MM.1S (cell line): ENCODE results near the gene RRP7A.

Experiments
- DNase-seq: peaks from one replicate; pipeline ENCODE4 v3.0.0-alpha.2; 2015
- H2AFZ ChIP-seq: fragments of 300-600 bp; sonication (generic); 2 replicates; pipeline ENCODE4 v1.6.0; 2016; ENCODE audit warnings: antibody characterized with exemption, low read length
- H3F3A ChIP-seq: fragments of 300-600 bp; sonication (generic); 2 replicates; pipeline ENCODE4 v1.6.1; 2016; ENCODE audit warnings: mild to moderate bottlenecking, antibody characterized with exemption, low read length, moderate library complexity, mixed read lengths; ENCODE audit not compliant: insufficient read depth
- H3K27ac ChIP-seq: fragments of 300-600 bp; sonication (generic); 2 replicates; pipeline ENCODE4 v1.5.1; 2016; ENCODE audit warnings: mild to moderate bottlenecking, low read length
- H3K27me3 ChIP-seq: fragments of 300-600 bp; sonication (generic); replicated peaks from 2 replicates; pipeline ENCODE4 v1.6.0; 2016; ENCODE audit warnings: low read length; ENCODE audit not compliant: insufficient read depth
- H3K36me3 ChIP-seq: fragments of 300-600 bp; sonication (generic); replicated peaks from 2 replicates; pipeline ENCODE4 v1.6.1; 2016; ENCODE audit warnings: mild to moderate bottlenecking, low read length, mixed read lengths; ENCODE audit not compliant: insufficient read depth
- H3K4me1 ChIP-seq: fragments of 300-600 bp; sonication (generic); 2 replicates; pipeline ENCODE4 v1.6.1; 2016; ENCODE audit warnings: low read length, mixed read lengths
- H3K4me2 ChIP-seq: fragments of 300-600 bp; sonication (generic); 2 replicates; pipeline ENCODE4 v1.6.0; 2016; ENCODE audit warnings: low read depth, low read length
- H3K4me3 ChIP-seq: fragments of 300-600 bp; sonication (generic); 2 replicates; pipeline ENCODE4 v1.5.1; 2016; ENCODE audit warnings: low read length, mixed read lengths
- H3K79me2 ChIP-seq: fragments of 300-600 bp; sonication (generic); 2 replicates; pipeline ENCODE4 v1.6.1; 2016; ENCODE audit warnings: mixed run types, low read length, mixed read lengths
- H3K9ac ChIP-seq: fragments of 300-600 bp; sonication (generic); 2 replicates; pipeline ENCODE4 v1.6.1; 2016; ENCODE audit warnings: low read length, mixed read lengths
- H3K9me2 ChIP-seq: fragments of 300-600 bp; sonication (generic); replicated peaks from 2 replicates; pipeline ENCODE4 v1.6.1; 2016; ENCODE audit warnings: mild to moderate bottlenecking, low read length, mixed read lengths; ENCODE audit not compliant: insufficient read depth
- H3K9me3 ChIP-seq: fragments of 300-600 bp; sonication (generic); replicated peaks from 2 replicates; pipeline ENCODE4 v1.6.1; 2016; ENCODE audit warnings: mild to moderate bottlenecking, low read length, mixed read lengths; ENCODE audit not compliant: insufficient read depth
- H4K20me1 ChIP-seq: fragments of 300-600 bp; sonication (generic); 2 replicates; pipeline ENCODE4 v1.6.1; 2016; ENCODE audit warnings: mild to moderate bottlenecking, low read length, moderate library complexity, mixed read lengths; ENCODE audit not compliant: insufficient read depth
- CTCF ChIP-seq: fragments of 300-600 bp; sonication (generic); IDR thresholded peaks from 2 replicates; pipeline ENCODE4 v1.5.1; 2016; ENCODE audit warnings: antibody characterized with exemption, low read length, mixed read lengths
- EZH2 ChIP-seq: fragments of 300-600 bp; sonication (generic); optimal IDR thresholded peaks from 2 replicates; pipeline ENCODE3; 2017; ENCODE audit warnings: low read depth, mild to moderate bottlenecking, antibody characterized with exemption, low read length, mixed read lengths
- EZH2phosphoT487 ChIP-seq: fragments of 300-600 bp; sonication (generic); IDR thresholded peaks from 2 replicates; pipeline ENCODE4 v1.6.1; 2018; ENCODE audit warnings: antibody characterized with exemption, low read length

Gene RRP7A

GRCh38 chr22:42492323-42492690, 27.3 kb downstream of the RRP7A start:
- DNase-seq: no peak
- no peak overlapping the region for H3K27ac ChIP-seq
- no peaks in the 10 kb centered on the region for H3F3A ChIP-seq
- no peaks in the 10 kb centered on the region for H3K9me3 ChIP-seq
- H3K4me3 ChIP-seq: no peak overlapping the region
- no peak overlapping the region for H3K9ac ChIP-seq
- no peaks in the 10 kb centered on the region for H3K36me3 ChIP-seq
- no peaks in the 10 kb centered on the region for H3K4me1 ChIP-seq
- no peak for TF ChIP-seq CTCF
- no peak for TF ChIP-seq EZH2phosphoT487
- TF ChIP-seq EZH2: no peak
- no peak overlapping the region for H2AFZ ChIP-seq
- H4K20me1 ChIP-seq: no peaks in the 10 kb centered on the region
- H3K9me2 ChIP-seq: no peaks in the 10 kb centered on the region
- no peaks in the 10 kb centered on the region for H3K79me2 ChIP-seq
- H3K27me3 ChIP-seq: peaks cover 40% of the 10 kb centered on the region
- H3K4me2 ChIP-seq: no peak overlapping the region

GRCh38 chr22:42490243-42490832, 29.3 kb downstream of the RRP7A start:
- H3K36me3 ChIP-seq: no peaks in the 10 kb centered on the region
- H3K4me2 ChIP-seq: no peak overlapping the region
- H2AFZ ChIP-seq: no peak overlapping the region
- no peak overlapping the region for H3K4me3 ChIP-seq
- DNase-seq: no peak
- H3K9me3 ChIP-seq: no peaks in the 10 kb centered on the region
- no peaks in the 10 kb centered on the region for H3K79me2 ChIP-seq
- H3K27me3 ChIP-seq: peaks cover 43% of the 10 kb centered on the region
- H3K9me2 ChIP-seq: no peaks in the 10 kb centered on the region
- TF ChIP-seq EZH2 (no peak), EZH2phosphoT487 (no peak), CTCF (no peak)
- H3F3A ChIP-seq: no peaks in the 10 kb centered on the region
- H4K20me1 ChIP-seq: no peaks in the 10 kb centered on the region
- no peaks in the 10 kb centered on the region for H3K4me1 ChIP-seq
- no peak overlapping the region for H3K9ac ChIP-seq
- H3K27ac ChIP-seq: no peak overlapping the region

GRCh38 chr22:42489000-42489399, 30.6 kb downstream of the RRP7A start:
- Histone ChIP-seq H3K4me3 (no peak overlapping the region), H3K27ac (no peak overlapping the region), H3K79me2 (no peaks in the 10 kb centered on the region), H3K4me1 (no peaks in the 10 kb centered on the region), H3K9me2 (no peaks in the 10 kb centered on the region), H3K9me3 (no peaks in the 10 kb centered on the region), H3K4me2 (no peak overlapping the region), H4K20me1 (no peaks in the 10 kb centered on the region), H3K9ac (no peak overlapping the region), H3K27me3 (peaks cover 42% of the 10 kb centered on the region), H2AFZ (no peak overlapping the region), H3F3A (no peaks in the 10 kb centered on the region), H3K36me3 (no peaks in the 10 kb centered on the region)
- TF ChIP-seq EZH2 (no peak), CTCF (no peak), EZH2phosphoT487 (no peak)
- no peak for DNase-seq
